DMS 273 (cell line): ENCODE results near the gene MBOAT7.
"Not testable (repeated sequence)": the region's sequence is repeated elsewhere in the genome, so short reads cannot be mapped to it uniquely, and the experiment has no call there.

ENCODE experiments used
- DNase-seq: peaks from one replicate; lab custom pipeline; 2025; ENCODE audit not compliant: unreplicated experiment; lab: John Stamatoyannopoulos, UW

Gene MBOAT7

DNA sequence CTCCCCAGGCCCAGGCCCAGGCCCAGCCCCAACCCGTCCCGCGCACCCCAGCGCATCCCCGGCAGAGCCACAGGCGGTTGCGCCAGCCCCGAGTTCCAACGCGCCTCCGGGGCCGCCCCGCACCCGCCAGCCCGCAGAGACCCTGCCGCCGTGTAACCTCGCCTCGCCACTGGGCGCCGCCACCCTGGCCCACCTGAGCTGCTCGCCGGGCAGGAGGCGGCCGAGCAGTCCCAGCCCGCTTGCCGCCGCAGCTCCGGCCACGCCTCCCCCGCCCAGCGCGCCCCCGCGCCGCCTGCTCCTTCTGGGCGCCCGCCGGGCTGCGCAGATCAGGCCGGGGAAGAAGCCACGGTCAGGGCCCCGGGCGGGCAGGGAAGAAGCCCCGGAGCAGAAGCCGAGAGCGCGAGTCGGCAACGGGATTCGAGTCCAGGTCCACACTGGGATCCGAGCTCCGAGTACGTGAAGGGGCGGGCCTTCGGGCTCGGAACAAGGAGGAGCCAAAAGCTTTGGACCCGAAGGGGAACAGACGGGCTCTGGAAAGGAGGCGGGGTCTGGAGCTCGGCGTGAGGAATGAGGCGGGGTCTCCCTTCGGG is at the start of gene MBOAT7:
MBOAT7 (minus strand) TSS at position 436 of the 590 bp plus-strand sequence. CDS start 1,072 bp downstream, outside the sequence.
- no peak for DNase-seq

DNA sequence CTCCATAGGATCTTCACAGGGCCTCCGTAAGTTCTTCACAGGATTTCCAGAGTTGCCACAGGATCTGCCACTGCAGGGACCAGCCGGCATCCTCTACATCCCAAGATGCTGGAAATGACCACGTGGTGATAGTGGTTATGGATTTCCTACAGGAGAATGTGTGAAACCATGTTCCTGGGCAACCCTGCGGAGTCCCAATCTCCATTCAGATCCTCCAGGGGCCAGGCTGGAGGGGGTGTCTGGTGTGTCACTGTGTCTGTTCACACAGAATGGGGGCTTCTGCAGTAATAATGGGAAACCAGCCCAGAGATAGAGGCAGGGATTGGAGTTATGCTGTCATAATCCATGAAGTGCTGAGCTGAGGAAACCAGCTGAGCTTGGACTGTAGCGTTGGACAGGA is 44.6 kb upstream of the MBOAT7 start:
- no peak for DNase-seq

GRCh38 chr19:54231077-54231931 is 41.9 kb upstream of the MBOAT7 start:
- DNase-seq, result peak; percentile 94

DNA sequence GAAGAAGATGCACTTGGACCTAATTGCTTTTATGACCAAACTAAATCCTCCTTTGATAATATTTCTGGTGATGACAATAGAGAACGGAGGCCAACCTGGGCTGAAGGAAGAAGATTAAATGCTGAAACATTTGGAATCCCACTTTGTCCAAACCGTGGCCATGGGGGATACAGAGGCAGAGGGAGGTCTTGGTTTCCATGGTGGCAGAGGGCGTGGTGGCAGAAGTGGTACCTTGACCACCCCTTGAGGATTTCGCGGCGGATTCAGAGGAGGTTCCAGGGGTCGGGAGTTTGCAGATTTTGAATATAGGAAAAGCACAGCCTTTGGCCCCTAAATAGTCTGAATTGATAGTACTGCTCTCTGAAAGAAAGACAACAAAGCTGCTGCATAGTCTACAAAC is 40.7 kb upstream of the MBOAT7 start:
- no peak for DNase-seq

DNA sequence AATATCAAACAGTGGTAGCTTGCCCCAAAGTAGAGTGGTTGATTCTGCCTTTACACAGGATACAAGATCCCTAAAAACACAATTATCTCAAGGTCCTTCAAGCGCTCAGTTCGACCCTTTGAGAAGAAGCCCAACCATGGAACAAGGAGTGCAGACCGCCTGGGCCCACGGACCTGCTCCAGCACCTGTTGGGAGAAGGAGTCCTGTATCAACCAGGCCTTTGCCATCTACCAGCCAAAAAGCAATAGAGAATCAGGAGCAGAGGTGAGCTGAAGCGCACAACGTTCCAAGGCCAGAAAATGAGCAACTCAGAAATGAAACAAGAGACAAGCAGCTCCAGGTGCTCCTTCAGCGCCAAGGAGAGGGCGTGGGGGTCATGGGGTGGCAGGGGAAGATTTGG is 39.8 kb upstream of the MBOAT7 start:
- DNase-seq, result no peak

- DNase-seq, result not testable (repeated sequence)
Observed at GRCh38 chr19:54224619-54225018, 35.2 kb upstream of the MBOAT7 start.

DNA sequence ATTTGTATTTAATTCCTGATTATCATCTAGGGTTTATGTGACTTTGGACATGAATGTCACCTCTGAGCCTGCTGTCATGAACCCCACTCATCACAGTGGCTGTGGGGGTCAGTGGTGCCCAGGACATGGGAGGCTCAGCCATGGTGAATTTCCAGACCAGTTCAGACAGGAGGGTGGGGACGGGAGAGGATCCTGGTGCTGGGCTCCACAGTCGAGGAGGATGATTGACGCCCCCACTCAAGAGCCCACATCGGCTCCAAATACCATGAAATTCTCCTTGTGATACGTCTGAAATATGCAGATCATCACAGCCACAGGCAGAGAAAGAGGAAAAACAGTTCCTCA is 34.5 kb upstream of the MBOAT7 start:
- DNase-seq, result not testable (repeated sequence)

DNA sequence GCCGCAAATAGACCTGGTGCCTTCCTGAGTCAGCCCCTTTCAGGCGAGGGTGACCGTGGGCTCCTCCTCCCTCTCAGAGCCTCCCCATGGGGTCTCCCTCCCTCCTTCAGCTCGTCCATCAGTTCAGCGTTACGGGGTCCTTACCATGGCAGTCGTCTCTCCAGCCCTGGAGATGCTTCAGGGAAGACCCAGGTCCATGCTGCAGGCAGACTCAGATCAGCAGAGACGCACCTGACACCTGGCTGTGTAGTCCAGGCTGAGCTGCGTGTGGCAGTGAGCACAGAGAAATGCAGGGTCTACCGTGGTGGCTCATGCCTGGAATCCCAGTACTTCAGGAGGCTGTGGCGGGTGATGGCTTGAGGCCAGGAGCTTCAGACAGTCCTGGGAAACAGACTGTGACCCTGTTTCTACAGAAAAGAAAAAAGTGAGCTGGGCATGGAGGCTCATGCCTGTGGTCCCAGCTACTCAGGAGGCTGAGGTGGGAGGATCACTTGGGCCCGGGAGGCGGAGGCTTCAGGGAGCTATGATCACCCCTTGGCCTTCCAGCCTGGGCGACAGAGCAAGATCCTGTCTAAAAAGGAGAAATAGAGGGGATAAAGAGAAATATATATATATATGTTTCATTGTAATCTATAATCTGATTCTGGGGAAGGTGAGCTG is 34.0 kb upstream of the MBOAT7 start:
- DNase-seq, result not testable (repeated sequence)

GRCh38 chr19:54222474-54223276 is 33.3 kb upstream of the MBOAT7 start, which contains the start of gene LILRB3:
Gene LILRB3, minus strand, starts transcription at chr19:54223007. Its CDS starts 31 bp downstream, at chr19:54222976.
- DNase-seq, result not testable (repeated sequence)

GRCh38 chr19:54221947-54222346 is 32.6 kb upstream of the MBOAT7 start:
- not testable (repeated sequence) for DNase-seq

- DNase-seq, result not testable (repeated sequence)
Observed at GRCh38 chr19:54219702-54220101, 30.3 kb upstream of the MBOAT7 start.

DNA sequence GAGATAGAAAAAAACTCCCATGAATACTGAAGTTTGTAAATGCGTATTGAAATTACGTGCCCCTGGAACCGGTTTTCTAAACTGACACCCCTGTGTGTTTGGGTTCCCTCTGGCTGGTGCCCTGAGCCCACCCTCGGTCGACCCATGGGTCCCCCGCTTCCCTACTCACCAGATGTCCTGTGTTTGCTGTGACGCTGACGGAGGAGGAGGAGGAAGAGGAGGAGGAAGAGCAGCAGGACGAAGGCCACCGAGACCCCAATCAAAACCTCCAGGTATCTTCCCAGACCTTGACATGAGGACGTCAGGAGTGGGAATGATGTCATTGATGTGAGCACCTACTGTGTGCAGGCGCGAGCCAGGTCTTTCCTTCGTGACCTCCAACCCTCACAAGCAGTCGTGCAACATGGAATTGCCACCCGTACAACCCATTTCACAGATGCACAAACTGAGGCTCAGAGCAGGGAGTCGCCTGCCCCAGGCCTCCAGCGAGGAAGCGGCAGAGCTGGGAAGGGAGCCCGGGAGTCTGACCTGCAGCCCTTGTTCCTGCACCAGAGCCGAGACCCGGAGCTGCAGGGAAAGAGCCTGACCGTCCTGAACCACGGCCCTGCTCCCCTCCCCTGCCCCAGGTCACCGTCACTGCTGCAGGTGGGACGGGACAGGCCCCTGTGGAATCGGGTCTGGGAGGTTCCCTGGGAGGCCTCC is 29.7 kb upstream of the MBOAT7 start:
- no peak for DNase-seq

DNA sequence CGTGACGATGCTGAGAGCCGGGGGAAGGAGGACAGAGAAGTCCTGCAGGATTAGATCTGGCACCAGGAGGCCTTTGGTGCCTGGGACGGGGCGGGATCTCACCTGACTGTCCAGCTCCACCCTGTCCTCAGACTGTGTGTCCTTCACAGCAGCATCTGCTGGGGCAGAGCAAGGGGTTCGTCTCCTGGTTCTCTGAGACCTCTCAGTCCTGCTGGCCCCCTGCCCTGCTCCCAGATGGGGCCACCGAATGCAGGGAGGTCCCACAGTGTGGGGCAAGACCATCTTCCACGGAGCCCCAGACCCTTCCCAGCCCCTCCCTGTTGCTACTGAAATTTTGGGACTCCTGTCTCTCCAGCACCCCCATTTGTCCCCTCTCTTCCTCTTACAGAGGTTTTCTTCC is 28.9 kb upstream of the MBOAT7 start:
- DNase-seq, result no peak

- DNase-seq, result not testable (repeated sequence)
Observed at GRCh38 chr19:54217517-54218247, 28.3 kb upstream of the MBOAT7 start.

- DNase-seq, result no peak
Observed at GRCh38 chr19:54216869-54217268, 27.5 kb upstream of the MBOAT7 start.

DNA sequence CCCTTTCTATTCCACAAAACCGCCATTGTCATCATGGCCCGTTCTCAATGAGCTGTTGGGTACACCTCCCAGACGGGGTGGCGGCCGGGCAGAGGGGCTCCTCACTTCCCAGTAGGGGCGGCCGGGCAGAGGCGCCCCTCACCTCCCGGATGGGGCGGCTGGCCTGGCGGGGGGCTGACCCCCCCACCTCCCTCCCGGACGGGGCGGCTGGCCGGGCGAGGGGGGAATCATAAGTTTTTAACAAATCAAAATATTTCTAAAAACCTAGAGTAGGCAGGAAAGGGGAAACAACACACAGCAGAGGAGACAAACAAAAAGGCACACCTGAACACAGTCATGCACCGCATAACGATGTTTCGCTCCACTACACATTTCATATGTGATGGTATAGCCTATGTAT is 25.4 kb upstream of the MBOAT7 start:
- not testable (repeated sequence) for DNase-seq

DNA sequence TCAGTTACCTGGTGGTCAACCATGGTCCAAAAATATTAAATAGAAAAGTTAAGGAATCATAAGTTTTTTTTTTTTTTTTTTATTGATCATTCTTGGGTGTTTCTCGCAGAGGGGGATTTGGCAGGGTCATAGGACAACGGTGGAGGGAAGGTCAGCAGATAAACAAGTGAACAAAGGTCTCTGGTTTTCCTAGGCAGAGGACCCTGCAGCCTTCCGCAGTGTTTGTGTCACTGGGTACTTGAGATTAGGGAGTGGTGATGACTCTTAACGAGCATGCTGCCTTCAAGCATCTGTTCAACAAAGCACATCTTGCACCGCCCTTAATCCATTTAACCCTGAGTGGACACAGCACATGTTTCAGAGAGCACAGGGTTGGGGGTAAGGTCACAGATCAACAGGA is 24.8 kb upstream of the MBOAT7 start:
- DNase-seq, result not testable (repeated sequence)

GRCh38 chr19:54211235-54211634 is 21.9 kb upstream of the MBOAT7 start:
- no peak for DNase-seq

GRCh38 chr19:54209811-54210494 is 20.6 kb upstream of the MBOAT7 start:
- DNase-seq, result peak; percentile 96
